Fibroblast of lung (primary cell): ENCODE data around the gene ATP11A.

Experiments used
- CTCF ChIP-seq, 2 donors: IDR thresholded peaks in 1 of 2; conservative IDR thresholded peaks in 1 of 2; 1 replicate in 1 of 2; 2 replicates in 1 of 2; pipeline ENCODE4 v1.5.1; 2011 to 2012; ENCODE audit warnings: low read length in 2 of 2, control low read depth in 1 of 2, inconsistent platforms in 1 of 2, low read depth in 1 of 2, mild to moderate bottlenecking in 1 of 2
- EZH2 ChIP-seq: IDR thresholded peaks from 2 replicates; pipeline ENCODE4 v1.5.1; 2012; ENCODE audit warnings: low read length, control low read depth, mild to moderate bottlenecking; ENCODE audit errors: missing control alignments

GRCh38 chr13:112743451-112744167, 53.8 kb downstream of the ATP11A start:
- TF ChIP-seq EZH2 (no peak), CTCF (conservative IDR thresholded peaks at IDR 0.05 in 1 of 2, IDR thresholded peaks at IDR 0.05 in 1 of 2; ENCODE audit: low read depth in 1 of 2, low read length in 2 of 2) (no peak)
